Dedifferentiated amniotic fluid mesenchymal stem cell (primary cell): ENCODE data around the gene TEN1.

Experiments used
- DNase-seq: peaks from one replicate; pipeline ENCODE4 v3.0.0-alpha.2; 2016; ENCODE audit errors: extremely low spot score

Gene TEN1

GRCh38 chr17:75976175-75976848 lies 2.7 kb upstream of the TEN1 start:
- no peak for DNase-seq

GRCh38 chr17:75979705-75980187 lies 706 bp downstream of the TEN1 start:
- DNase-seq, result peak; percentile 62

GRCh38 chr17:75980188-75981018 lies 1.4 kb downstream of the TEN1 start:
- no peak for DNase-seq

- no peak for DNase-seq
Measured at GRCh38 chr17:75981019-75981615, 2.1 kb downstream of the TEN1 start.

- DNase-seq, result no peak
Measured at GRCh38 chr17:75983501-75984181, 4.6 kb downstream of the TEN1 start.

GRCh38 chr17:75985986-75986385 lies 6.9 kb downstream of the TEN1 start:
- DNase-seq, result no peak

- DNase-seq, result no peak
Measured at GRCh38 chr17:75987041-75987440, 8.0 kb downstream of the TEN1 start.

GRCh38 chr17:75991396-75991795 lies 12.4 kb downstream of the TEN1 start:
- no peak for DNase-seq

GRCh38 chr17:75994802-75995370 lies 15.8 kb downstream of the TEN1 start:
- no peak for DNase-seq

- no peak for DNase-seq
Measured at GRCh38 chr17:75995385-75995925, 16.4 kb downstream of the TEN1 start.

GRCh38 chr17:75996665-75997590 lies 17.9 kb downstream of the TEN1 start:
- DNase-seq, result no peak

- DNase-seq, result no peak
Measured at GRCh38 chr17:75998327-75998795, 19.3 kb downstream of the TEN1 start.

GRCh38 chr17:76000016-76000754 lies 21.1 kb downstream of the TEN1 start:
- no peak for DNase-seq

- no peak for DNase-seq
Measured at GRCh38 chr17:76000755-76001521, 21.9 kb downstream of the TEN1 start, which contains the start of gene CDK3. Gene CDK3, plus strand, starts transcription at chr17:76000855. Its CDS starts 571 bp downstream, at chr17:76001426.

- no peak for DNase-seq
Measured at GRCh38 chr17:76002100-76002499, 23.1 kb downstream of the TEN1 start.

GRCh38 chr17:76003915-76004314 lies 24.9 kb downstream of the TEN1 start:
- no peak for DNase-seq

- no peak for DNase-seq
Measured at GRCh38 chr17:76004750-76005262, 25.8 kb downstream of the TEN1 start.
